A375 (cell line): ENCODE results near the gene CACNG4. TPM values are rescaled to one million over a fixed set of nuclear protein-coding genes. Genes with fewer than 3 reads are reported as not detected.

ENCODE experiments used
- total RNA-seq: library from RNA; depleted of rRNA; stranded (reverse); fragments of >200 nt; shearing (Covaris generic); gene quantifications from 2 replicates; pipeline ENCODE4 v1.2.3, GENCODE V29; 2014; rRNA removed

CACNG4 gene
- total RNA-seq = 0.05 TPM in 1 of 2 replicates, not detected in the other

DNA sequence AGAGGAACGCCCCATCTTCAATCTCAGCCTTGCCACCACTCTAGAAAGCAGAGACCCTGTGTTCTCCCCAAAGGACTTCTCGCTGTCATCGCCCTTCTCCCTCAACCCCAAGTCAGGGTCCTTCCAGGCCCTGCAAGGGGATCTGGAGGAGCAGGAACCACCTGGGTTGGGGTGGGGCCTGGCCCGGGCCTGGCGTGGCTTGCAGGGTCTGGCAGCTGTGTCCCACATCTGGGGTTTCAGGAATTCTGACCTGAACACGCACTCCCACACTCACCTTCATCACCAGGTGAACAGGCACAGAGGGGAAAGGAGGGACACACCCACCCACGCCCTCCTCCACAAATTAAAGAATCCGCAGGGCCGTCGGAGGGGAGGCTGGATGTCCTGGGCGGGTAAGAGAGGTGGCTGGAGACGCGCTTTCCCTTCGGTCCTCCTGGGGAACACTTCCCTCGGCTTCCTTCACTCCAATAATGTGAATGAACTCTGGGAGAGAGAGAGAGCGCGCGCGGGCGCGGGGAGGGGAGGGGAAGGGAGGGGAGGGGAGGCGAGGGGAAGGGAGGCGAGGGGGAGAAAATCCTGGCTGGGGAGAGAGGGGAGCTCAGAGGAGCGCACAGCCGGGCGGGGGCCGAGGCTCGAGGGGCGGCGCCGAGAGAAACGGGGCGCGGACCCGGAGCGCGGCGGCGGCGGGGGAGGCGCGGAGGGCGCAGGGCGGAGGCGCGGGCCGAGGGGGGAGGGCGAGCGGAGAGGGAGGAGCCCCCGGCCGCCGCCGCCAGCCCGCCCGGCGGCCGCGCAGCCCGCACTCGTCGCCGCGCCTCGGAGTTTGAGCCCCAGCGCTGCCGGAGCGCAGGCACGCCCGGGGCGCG, at the start of gene CACNG4:
TSS of gene CACNG4 (plus strand) at position 799 of the 863 bp plus-strand sequence. CDS start 205 bp downstream, outside the sequence.

DNA sequence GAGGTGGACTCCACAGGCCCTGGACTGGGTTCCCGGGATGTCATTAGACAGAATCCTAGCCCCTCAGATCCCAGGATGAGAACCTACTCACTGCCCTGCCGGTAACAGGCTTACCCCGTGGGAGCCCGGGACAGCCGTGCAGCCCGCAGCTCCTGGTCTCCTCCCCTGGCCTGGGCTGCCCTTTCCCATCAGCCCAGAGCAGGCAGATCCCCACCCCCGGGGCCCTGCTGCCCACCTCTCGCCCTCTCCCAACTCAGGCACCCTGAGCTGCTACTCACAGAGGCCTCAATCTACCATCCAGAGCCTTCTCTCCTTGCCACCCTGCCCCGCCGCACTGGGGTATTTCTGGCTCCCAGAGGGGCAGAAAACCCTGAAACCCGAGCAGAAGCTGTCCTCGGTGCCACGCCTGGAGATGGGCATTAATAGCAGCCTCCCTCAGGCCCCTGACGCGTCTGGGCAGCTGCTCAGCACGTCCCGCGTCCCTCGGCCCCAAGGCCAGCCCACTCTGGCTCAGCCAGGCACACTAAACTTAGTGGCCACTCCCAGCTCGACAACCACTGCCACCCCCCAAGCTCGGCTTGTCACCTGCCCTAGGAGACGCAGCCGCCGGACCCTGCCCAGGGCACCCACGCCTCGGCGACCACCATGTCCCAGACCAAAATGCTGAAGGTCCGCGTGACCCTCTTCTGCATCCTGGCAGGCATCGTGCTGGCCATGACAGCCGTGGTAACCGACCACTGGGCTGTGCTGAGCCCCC, 79.7 kb downstream of the CACNG4 start, which contains the start of gene CACNG1:
TSS of gene CACNG1 (plus strand) at position 539 of the 757 bp plus-strand sequence. CDS start at position 646, 107 bp downstream.

Other genes starting within 250 kb of the CACNG4 start
- not detected in 2 replicates for gene CACNG5, start 129.6 kb upstream of the CACNG4 start, total RNA-seq
- gene CACNG1, start 79.8 kb downstream of the CACNG4 start, total RNA-seq = not detected in 2 replicates